Kasumi-1 (cell line): ENCODE results near the gene ZNF831.
A peak's percentile ranks its signal among the peaks of the same experiment; 100 is the strongest.

Experiments
- DNase-seq, 2 experiments: peaks; one replicate each; lab custom pipeline; 2025; lab: John Stamatoyannopoulos, UW

Gene ZNF831

GRCh38 chr20:59163631-59164530 lies at the start of gene ZNF831:
Gene ZNF831 (plus strand): TSS chr20:59163821. CDS start chr20:59191020, 27,199 bp downstream.
- DNase-seq: no peak

- DNase-seq: no peak
Measured at GRCh38 chr20:59117526-59117925, 46.1 kb upstream of the ZNF831 start.

- no peak for DNase-seq
Measured at GRCh38 chr20:59118855-59119254, 44.8 kb upstream of the ZNF831 start.

- no peak for DNase-seq
Measured at GRCh38 chr20:59120491-59120890, 43.1 kb upstream of the ZNF831 start.

GRCh38 chr20:59120919-59121318 lies 42.7 kb upstream of the ZNF831 start:
- DNase-seq: no peak

- no peak for DNase-seq
Measured at GRCh38 chr20:59121714-59122565, 41.7 kb upstream of the ZNF831 start.

- no peak for DNase-seq
Measured at GRCh38 chr20:59122566-59122919, 41.1 kb upstream of the ZNF831 start.

- DNase-seq: no peak
Measured at GRCh38 chr20:59123011-59123677, 40.5 kb upstream of the ZNF831 start.

GRCh38 chr20:59123678-59124255 lies 39.9 kb upstream of the ZNF831 start:
- no peak for DNase-seq

- DNase-seq: no peak
Measured at GRCh38 chr20:59124296-59125029, 39.2 kb upstream of the ZNF831 start.

GRCh38 chr20:59125332-59125731 lies 38.3 kb upstream of the ZNF831 start:
- DNase-seq: no peak

GRCh38 chr20:59125836-59126235 lies 37.8 kb upstream of the ZNF831 start:
- no peak for DNase-seq

- DNase-seq: no peak
Measured at GRCh38 chr20:59127839-59128238, 35.8 kb upstream of the ZNF831 start.

GRCh38 chr20:59131551-59132285 lies 31.9 kb upstream of the ZNF831 start:
- no peak for DNase-seq

- DNase-seq: peak; percentile 1 to 6
Measured at GRCh38 chr20:59134182-59134581, 29.4 kb upstream of the ZNF831 start.

- DNase-seq: no peak
Measured at GRCh38 chr20:59135093-59135492, 28.5 kb upstream of the ZNF831 start.

- DNase-seq: no peak
Measured at GRCh38 chr20:59136027-59136426, 27.6 kb upstream of the ZNF831 start.

- no peak for DNase-seq
Measured at GRCh38 chr20:59137532-59137931, 26.1 kb upstream of the ZNF831 start.

- no peak for DNase-seq
Measured at GRCh38 chr20:59138114-59138748, 25.4 kb upstream of the ZNF831 start.

- DNase-seq: no peak
Measured at GRCh38 chr20:59139998-59140397, 23.6 kb upstream of the ZNF831 start.
